ENCODE measurements around the gene STK32C.

The STK32C gene

GRCh38 chr10:132179551-132180392, 128.0 kb downstream of the STK32C start:
- DNase-seq: no peak

DNA sequence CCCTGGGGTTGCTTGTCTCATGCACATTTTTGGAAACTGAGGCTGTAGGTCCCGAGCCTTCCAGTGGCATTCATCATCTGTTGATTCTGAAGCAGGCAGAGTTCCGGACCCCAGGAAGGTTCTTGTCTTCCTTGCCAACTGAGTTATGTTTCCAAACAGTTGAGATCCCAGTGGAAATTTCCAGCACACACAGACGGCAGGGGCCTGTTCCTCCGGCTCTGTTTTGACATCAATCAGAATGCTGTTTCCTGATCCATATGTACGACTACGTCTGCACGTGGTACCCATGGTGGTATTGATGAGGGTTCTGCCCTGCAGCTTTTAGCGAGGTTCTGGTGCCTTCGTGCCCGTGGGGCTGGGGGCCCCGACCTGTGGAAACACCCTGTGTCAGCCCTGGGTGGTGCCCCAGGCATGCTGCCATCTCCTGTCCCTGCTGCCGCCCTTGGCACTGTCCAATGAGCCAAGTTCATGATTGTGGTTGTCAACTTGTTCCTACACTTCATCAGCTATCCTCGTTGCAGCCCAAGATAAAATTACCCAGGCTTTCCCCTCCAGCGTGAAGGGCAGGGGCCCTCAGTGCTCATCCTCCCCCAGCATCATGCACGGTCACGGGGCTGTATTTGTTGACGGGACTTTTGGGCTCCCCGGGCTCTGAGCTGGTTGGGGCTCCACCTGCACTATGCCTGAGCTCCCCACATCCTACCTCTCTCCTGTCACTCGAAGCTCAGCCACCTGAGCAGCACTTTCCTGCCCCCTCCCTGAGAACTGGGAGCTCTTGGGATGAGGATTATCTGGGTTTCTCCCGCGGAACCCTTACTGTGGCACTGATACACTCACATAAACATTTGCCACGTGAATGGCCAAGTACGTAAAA, 128.8 kb downstream of the STK32C start:
- no peak for DNase-seq

DNA sequence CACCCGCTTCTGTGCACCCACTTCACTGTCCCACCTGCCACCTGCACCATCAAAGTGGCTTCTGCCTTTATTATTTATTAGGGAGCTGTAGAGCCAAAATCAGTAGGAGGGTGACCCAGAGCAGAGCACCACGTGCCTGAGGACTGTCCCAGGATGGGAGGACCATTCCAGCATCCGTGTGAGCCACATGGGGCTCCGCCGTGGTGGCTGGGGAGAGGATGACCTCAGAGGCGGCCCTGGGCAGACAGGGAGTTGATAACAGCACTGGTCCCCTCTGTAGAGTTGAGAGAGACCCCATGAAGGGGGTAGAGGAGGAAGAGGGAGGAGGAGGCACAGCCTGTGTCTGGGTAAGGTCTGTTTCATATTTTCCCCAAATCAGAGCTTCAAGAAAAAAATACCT, 129.7 kb downstream of the STK32C start:
- no peak for DNase-seq

DNA sequence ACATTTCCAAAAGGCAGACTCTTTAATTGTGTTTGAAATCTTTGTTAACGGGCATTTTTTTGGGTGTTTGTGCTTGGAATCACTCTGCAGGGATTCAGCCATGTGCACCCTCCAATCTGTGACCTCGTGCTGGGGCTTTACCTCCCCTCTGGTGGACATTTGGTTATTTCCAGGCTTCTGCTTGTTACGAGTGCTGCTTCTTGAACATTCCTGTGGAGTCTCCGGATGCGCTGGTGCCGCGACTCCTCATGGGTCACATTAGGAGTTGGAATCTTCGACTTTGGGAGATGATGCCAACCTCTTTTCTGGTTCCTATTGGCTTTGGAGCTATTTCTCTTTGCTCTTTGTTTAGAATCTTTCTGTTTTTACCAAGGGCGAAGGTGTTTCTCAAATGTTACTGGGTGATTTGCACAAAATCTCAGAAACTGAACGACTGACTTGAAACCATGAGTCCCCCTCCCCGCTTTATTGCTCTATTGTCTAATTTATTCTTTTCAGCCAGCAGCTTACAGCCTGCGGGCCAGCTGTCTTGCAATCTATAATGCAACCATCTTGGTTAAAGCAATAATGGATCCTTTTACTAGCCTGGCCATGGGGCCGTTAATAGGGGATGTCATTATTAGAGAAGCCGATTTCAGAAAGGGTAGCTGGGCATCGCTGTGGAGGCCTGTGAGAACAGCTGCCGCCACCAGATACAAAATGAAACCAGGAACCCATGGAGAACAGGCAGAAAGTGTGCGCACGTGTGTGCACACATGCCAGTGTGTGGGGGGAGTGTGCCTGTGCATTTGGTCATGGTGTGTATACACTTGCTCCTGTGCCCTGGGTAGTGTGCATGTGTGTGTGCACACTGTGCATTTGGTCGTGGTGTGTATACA, 130.9 kb downstream of the STK32C start:
- DNase-seq: no peak

- no peak for DNase-seq
Measured at GRCh38 chr10:132175907-132176581, 131.7 kb downstream of the STK32C start.

DNA sequence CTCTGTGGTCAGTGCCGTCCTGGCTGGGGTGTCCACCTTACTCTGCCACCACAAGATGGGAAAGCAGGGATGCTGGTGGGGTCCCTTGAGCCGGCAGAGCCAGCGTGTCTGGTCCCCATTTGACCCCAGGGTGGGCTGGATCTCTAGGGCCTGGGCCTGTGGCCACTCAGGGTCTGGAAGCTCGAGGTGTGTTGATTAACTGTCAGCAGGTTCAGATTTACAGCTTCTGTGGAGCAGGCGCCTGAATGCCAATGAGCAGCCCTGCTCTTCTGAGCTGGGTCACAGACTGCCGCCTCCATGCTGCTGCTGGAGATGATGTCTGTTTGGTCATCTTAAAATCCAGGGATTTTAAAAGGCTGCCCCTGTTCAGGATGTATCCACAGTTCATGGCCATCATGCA, 132.3 kb downstream of the STK32C start:
- no peak for DNase-seq

DNA sequence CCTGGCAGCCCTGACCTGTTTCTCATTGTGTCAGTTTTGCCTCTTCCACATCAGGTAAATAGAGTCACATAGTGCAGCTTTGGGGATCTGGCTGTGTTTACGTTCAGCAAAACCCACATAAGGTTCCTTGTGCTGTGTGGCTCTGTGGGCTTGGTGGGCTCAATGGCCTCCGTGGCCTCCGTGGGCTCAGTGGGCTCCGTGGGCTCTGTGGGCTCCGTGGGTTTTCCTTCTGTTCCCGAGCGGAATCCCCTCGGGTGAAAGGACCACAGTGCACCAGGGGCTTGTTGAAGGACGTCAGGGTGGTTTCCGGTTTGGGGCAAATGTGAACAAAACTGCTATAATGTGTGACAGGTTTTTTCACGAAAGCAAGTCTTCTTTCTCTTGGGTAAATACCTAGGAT, 133.5 kb downstream of the STK32C start:
- DNase-seq: no peak

GRCh38 chr10:132173185-132173584, 134.6 kb downstream of the STK32C start:
- no peak for DNase-seq

- no peak for DNase-seq
Measured at GRCh38 chr10:132172091-132173066, 135.4 kb downstream of the STK32C start.

GRCh38 chr10:132170561-132171361, 137.0 kb downstream of the STK32C start:
- no peak for DNase-seq

DNA sequence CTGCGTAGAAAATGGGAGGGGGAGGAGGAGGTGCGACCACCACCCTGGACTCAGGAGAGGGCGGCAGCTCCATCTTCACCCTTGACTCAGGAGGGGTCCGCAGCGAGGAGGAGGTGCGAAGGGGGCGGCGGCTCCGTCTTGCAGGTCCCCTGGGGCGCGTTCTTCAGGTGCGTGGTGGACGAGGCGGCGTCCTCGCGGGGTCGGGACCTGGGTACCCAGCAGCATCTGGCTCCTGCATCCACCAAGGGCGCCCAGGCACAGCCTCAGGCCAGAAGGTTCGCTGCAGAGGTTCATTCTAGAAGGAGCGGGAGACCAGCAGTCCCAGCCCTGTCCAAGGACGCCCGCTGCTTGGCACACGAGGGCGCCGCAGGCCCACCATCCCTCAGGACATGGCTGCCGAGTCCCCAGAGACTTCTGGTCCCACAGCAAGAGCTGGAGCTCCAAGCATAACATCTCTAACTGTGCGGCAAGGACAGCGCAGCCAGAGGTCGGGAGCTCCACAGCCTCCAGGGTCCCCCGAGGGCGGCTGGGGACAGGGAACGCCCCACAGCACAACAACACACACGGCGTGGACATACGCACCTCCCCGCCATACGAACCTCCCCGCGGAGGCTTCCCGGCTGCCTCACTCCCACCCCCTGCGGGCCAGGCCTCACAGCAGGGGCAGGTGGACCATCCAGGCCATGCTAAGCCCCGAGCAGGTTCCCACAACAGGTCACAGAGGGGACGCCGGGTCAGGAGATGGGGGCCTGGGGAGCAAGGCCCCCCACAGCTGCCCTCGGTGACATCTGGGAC, 137.8 kb downstream of the STK32C start:
- DNase-seq: no peak

DNA sequence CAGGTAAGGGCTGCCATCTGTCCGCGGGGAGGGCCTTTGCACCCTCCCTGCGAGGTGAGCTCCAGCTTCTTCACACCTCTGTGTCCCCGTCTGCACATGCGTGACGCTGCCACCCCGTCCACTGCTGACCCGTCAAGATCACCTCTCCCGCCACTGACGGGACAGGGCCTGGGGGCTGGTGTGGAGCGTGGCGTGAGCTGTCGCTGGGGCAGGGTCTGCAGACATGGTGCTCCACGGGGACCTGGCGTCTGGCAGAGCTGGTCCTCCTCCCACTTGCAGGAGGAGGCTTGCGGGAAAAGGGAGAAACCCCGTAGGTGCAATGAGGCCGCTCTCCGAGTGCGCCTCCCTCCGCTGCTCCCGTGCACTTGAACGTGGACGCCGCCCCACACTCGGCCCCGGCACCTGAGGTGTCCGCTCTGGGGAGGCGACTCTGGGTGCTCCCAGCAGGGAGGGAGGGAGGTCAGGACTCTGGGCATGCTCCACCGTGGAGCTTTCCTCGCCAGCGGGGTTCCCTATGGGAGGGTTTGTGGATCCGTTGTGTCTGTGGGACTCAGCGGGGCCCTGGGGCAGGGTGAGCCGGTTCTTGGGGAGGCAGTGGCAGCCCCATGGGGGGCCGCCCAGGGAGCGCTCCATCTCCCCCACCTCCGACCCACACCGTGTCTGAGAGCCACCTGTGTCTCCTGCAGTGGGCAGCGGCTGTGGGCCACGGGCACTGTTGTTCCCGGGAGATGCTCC, 138.6 kb downstream of the STK32C start:
- DNase-seq: no peak

DNA sequence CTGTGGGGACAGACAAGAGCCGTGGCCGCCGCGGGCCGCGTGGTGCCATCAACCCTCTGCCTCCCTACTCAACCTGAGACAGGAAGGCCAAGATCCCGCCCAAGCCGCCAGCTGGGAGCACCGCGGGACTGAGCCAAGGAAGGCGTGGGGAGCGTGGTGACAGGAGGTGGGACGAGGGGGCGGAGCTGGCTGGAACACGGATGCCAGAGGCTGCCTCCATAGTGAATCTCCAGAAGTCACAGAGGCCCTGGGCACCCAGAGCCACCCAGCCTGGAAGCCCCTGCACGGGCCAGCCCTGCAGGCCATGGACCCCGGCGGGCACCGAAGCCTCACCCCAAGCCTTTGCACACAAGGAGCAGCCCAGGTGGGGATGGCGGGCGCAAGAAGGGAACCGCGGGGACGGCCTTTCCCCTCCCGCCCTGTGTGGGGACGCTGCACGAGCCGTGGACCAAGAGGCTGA, 139.1 kb downstream of the STK32C start:
- DNase-seq: no peak

DNA sequence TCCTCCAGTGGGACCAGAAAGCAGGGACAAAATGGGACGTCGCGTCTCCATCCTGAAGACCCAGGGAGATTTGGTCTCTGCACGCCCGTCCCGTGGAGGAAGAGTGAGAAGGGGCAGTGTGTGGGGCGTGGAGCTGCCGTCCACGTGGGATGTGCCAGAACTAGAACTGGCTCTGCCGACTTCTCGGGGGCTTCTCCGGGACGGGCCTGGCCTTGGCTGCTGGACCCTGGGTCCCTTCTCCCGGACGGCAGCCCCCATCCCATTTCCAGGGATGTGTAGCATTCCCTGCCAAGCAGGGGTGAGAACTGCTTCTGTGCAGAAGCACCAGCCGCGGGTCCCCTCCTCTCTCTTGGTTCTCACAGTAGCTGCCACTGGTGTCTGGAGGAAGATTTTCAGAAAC, 139.8 kb downstream of the STK32C start:
- DNase-seq: no peak

DNA sequence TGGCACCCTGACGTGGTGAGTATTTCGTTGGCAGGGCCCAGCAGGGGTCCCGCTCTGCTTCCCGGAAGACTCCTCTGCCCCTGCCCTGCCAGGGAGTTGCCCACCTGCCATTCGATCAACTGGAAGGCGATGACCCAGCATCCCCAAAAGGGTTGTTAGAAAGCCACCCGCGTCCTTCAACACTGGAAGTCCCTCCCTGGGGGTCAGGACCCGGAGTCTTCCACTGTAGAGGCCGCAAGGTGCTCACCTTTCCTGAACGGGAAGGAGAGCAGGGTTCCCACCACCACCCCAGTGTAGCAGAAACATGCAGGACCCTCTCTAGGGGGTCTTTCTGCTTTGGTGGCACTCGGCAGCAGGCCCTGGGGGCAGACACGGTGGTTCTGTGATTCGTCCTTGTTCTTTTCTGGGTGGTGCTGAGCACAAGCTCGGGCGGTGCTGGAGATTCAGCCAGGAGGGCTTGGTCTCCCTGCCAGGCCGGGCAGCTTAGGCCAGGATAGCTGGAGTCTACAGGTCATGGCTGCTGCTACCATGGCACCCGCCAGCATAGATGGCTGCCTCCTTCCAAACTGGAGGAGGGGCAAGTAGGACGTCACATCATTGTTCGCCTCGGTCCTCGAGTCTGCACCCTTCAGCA, 140.6 kb downstream of the STK32C start:
- DNase-seq: no peak

DNA sequence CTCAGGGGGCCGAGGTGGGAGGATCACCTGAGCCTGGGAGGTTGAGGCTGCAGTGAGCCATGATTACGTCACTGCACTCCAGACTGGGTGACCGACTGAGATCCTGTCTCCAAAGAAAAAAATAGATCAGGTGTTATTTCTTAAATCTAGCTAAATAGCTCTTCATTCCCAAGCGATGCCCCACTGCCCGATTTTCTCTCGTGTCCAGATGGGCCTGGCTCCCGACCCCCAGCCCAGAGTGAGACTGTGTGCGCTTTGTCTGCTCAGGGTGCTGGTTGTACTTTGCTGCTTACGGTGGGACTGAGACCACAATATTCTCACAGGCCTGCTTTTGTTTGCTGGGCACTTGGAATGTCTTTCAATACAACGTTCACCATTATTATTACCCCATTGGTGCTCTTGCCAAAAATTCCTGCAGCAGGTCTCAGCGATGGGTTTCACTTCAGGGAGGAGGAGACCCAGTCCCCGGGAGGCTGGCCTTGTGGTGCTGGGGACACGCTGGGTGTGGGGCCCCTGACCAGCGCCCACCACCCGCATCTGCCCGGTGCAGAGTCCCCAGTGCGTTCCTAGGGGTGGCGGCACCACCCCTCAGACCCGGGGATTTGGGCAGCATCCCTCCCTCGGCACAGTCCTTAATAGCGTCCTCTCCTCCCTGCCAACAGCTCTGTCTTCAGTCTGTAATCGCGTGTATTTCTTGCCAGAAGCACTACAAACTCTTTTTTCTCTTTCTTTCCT, 141.4 kb downstream of the STK32C start:
- no peak for DNase-seq

DNA sequence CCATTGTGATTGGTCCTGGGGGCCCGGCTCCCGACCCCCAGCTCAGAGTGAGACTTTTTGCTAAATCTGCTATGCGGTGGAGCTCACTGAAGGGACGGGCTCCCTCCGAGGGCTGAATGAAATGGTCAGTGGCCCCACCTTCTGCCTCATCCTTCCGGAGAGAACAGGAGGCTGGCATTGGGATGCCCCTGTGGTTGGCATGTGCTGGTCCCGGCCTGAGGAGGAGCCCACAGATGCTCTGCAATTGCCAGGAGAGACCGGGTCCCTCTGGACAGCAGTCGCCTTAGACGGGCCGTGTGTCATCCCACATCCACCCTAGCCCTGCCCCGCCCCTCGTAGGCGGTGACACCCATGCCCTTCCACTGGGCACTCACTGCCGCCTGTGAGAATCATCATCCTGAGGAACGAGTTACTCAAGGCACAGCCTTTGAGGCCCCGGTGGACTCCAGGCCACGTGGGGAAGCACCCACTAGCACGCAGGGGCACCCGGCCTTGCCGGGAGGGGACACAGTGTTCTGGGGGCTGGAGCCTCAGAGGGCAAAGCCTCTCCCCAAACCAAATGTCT, 142.3 kb downstream of the STK32C start:
- DNase-seq: no peak

Measured in stimulated activated CD4-positive, alpha-beta T cell treated with anti-CD3 and anti-CD28 coated beads, Interleukin-4, amount 100 ng/mL, for 4 hours (primary cell).